SK-N-SH (cell line): ENCODE results near the gene BRME1. TPM values are rescaled to one million over a fixed set of nuclear protein-coding genes. Genes with fewer than 3 reads are reported as not detected.

Source experiments
- CTCF ChIA-PET: fragments of 300-600, 350-600 bp; formaldehyde crosslinking; extraction: SDS; loops from one replicate; lab custom pipeline; 2021; lab: Yijun Ruan, JAX
- POLR2A ChIA-PET: fragments of 350-600 bp; sonication (Branson Sonifier 250); formaldehyde crosslinking; extraction: SDS; loops from one replicate; lab custom pipeline; 2020; ENCODE audit warnings: antibody characterized with exemption, inconsistent platforms; lab: Yijun Ruan, JAX
- DNase-seq: peaks from one replicate; pipeline ENCODE4 v3.0.0; 2012
- H2AFZ ChIP-seq: fragments of 200-600 bp; sonication (generic); 2 replicates; pipeline ENCODE4 v1.8.1; 2016; ENCODE audit warnings: antibody characterized with exemption, mild to moderate bottlenecking, low read depth
- H3F3A ChIP-seq: fragments of 200-600 bp; sonication (generic); replicated peaks from 2 replicates; pipeline ENCODE3; 2016; ENCODE audit warnings: antibody characterized with exemption, mild to moderate bottlenecking; ENCODE audit not compliant: insufficient read depth
- H3K27ac ChIP-seq, 2 experiments: fragments of 200-500 bp in 1 of 2; fragments of 200-600 bp in 1 of 2; sonication (Bioruptor generic) in 1 of 2; sonication (generic), shearing (Covaris generic) in 1 of 2; 2 replicates each; pipeline versions ENCODE4 v1.5.1 to v1.6.1; 2014 to 2016; ENCODE audit warnings: low read depth in 2 of 2, inconsistent platforms in 1 of 2, low read length in 1 of 2, mild to moderate bottlenecking in 1 of 2, mixed read lengths in 1 of 2
- H3K27me3 ChIP-seq: fragments of 200-600 bp; sonication (generic), shearing (Covaris generic); 2 replicates; pipeline ENCODE4 v1.6.1; 2016; ENCODE audit warnings: mixed run types; ENCODE audit not compliant: insufficient read depth
- H3K36me3 ChIP-seq, 2 experiments: fragments of 200-500 bp in 1 of 2; fragments of 200-600 bp in 1 of 2; sonication (Bioruptor generic) in 1 of 2; sonication (generic) in 1 of 2; replicated peaks in 1 of 2; 2 replicates each; pipeline versions ENCODE3 to v1.5.1; 2014 to 2016; ENCODE audit warnings: low read length in 1 of 2, mild to moderate bottlenecking in 1 of 2; ENCODE audit not compliant: insufficient read depth in 2 of 2, control insufficient read depth in 1 of 2
- H3K4me1 ChIP-seq, 2 experiments: fragments of 200-500 bp in 1 of 2; fragments of 200-600 bp in 1 of 2; sonication (Bioruptor generic) in 1 of 2; sonication (generic), shearing (Covaris generic) in 1 of 2; 2 replicates each; pipeline versions ENCODE4 v1.5.1 to v1.6.1; 2014 to 2016; ENCODE audit warnings: low read depth in 1 of 2, low read length in 1 of 2, mixed run types in 1 of 2; ENCODE audit not compliant: insufficient read depth in 2 of 2, control insufficient read depth in 1 of 2
- H3K4me2 ChIP-seq: fragments of 200-600 bp; sonication (generic), shearing (Covaris generic); 2 replicates; pipeline ENCODE4 v1.6.1; 2017; ENCODE audit warnings: mixed run types
- H3K4me3 ChIP-seq, 2 experiments: fragments of 200-500 bp in 1 of 2; fragments of 200-600 bp in 1 of 2; sonication (Bioruptor generic) in 1 of 2; sonication (generic), shearing (Covaris generic) in 1 of 2; 2 replicates each; pipeline versions ENCODE4 v1.5.1 to v1.8.1; 2014 to 2016; ENCODE audit warnings: low read depth in 2 of 2, inconsistent platforms in 1 of 2, low read length in 1 of 2, mild to moderate bottlenecking in 1 of 2, mixed read lengths in 1 of 2, moderate library complexity in 1 of 2
- H3K79me2 ChIP-seq: fragments of 200-600 bp; sonication (generic); 2 replicates; pipeline ENCODE4 v1.8.1; 2017; ENCODE audit warnings: mild to moderate bottlenecking; ENCODE audit not compliant: insufficient read depth
- H3K9ac ChIP-seq: fragments of 200-600 bp; sonication (generic); 2 replicates; pipeline ENCODE4 v1.6.1; 2017; ENCODE audit warnings: mixed run types
- H3K9me2 ChIP-seq: fragments of 200-600 bp; sonication (generic); 2 replicates; pipeline ENCODE4 v1.6.1; 2017; ENCODE audit warnings: mixed run types
- H3K9me3 ChIP-seq: fragments of 200-600 bp; sonication (generic); 2 replicates; pipeline ENCODE4 v1.6.1; 2017; ENCODE audit warnings: mixed run types, mild to moderate bottlenecking, moderate library complexity
- H4K20me1 ChIP-seq: fragments of 200-600 bp; sonication (generic); 2 replicates; pipeline ENCODE4 v1.6.1; 2017; ENCODE audit warnings: mild to moderate bottlenecking, mixed run types; ENCODE audit not compliant: insufficient read depth
- GATA2 ChIP-seq: sonication (generic); formaldehyde crosslinking; IDR thresholded peaks from 2 replicates; pipeline ENCODE4 v1.5.0; 2020; ENCODE audit warnings: mild to moderate bottlenecking, missing genetic modification reagents
- NRF1 ChIP-seq: IDR thresholded peaks from 2 replicates; pipeline ENCODE4 v1.6.1; 2012; ENCODE audit warnings: low read depth, mild to moderate bottlenecking, low read length
- POLR2AphosphoS5 ChIP-seq: IDR thresholded peaks from 2 replicates; pipeline ENCODE4 v1.6.1; 2012; ENCODE audit warnings: low read depth, low read length
- RAD21 ChIP-seq: IDR thresholded peaks from 2 replicates; pipeline ENCODE4 v1.6.1; 2012; ENCODE audit warnings: mild to moderate bottlenecking, low read length
- SMC3 ChIP-seq: IDR thresholded peaks from 2 replicates; pipeline ENCODE4 v1.6.1; 2012; ENCODE audit warnings: low read depth, low read length, improper control_type of control experiment
- YY1 ChIP-seq: IDR thresholded peaks from 2 replicates; pipeline ENCODE4 v1.4.0; 2012; ENCODE audit warnings: low read depth, mild to moderate bottlenecking
- WGBS: methylation state at CpG from one replicate; pipeline ENCODE4 v1.1.6; 2017; ENCODE audit warnings: low lambda C conversion rate; 5-methylcytosine and 5-hydroxymethylcytosine counted together
- polyA plus RNA-seq, 3 experiments: library from polyadenylated mRNA; depleted of rRNA; stranded (reverse); fragments of >200 nt; gene quantifications; 2 replicates each; pipeline ENCODE4 v1.2.3, GENCODE V29; 2012
- TF ChIP-seq, protein P1 (sequence below): IDR thresholded peaks from 2 replicates; pipeline ENCODE4 v1.4.0; 2012; ENCODE audit warnings: low read depth
- TF ChIP-seq, protein P2 (sequence below): IDR thresholded peaks from 2 replicates; pipeline ENCODE4 v1.4.0; 2012; ENCODE audit warnings: low read depth, borderline replicate concordance
- TF ChIP-seq, protein P3 (sequence below): fragments of 200-600 bp; sonication (generic); IDR thresholded peaks from 2 replicates; pipeline ENCODE4 v1.6.1; 2017; ENCODE audit warnings: antibody characterized with exemption, mild to moderate bottlenecking, moderate library complexity

Gene BRME1
- polyA plus RNA-seq, 1 of the 3 experiments (the other 2 are of a cell fraction), result 1.5 TPM

DNA sequence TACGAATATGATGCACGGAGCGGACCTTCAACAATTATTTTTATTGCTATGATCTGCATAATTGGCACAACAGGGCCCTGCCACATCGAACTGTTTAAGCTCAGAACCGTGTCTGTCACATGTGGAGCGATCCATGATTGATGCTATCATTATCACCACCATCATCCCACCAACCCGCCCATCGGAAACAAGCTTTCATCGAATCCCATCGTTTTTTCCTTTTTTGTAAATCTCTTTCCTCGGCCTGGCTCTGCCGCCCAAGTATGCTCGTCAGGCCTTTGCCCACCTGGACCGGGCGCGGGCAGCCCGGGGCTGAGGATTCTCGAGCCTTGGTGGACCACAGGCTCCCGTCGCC is 45.9 kb upstream of the BRME1 start:
- WGBS, result 11% methylated on average over 18 of the region's 20 CpGs

DNA sequence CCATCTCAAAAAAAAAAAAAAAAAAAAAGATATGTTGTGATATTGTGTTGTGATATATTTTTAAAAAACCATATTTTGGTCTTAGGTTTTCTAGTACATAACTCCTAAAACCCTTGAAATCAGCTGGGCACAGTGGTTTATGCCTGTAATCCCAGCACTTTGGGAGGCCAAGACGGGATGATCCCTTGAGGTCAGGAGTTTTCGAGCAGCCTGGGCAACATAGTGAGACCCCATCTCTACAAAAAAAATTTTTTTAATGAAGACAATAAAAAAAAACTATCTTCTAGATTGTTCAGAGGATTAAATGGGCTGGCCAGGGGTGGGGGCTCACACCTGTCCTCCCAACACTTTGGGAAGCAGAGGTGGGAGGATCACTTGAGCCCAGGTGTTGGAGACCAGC is 45.1 kb upstream of the BRME1 start:
- ChIA-PET POLR2A (interaction anchor here (1.8 to 3.5 kb wide), 2 partner anchors 13 to 106 kb away, joined by 5 to 24 read pairs; partner anchors contain the start of gene PODNL1), CTCF (interaction anchor here (1.1 to 1.4 kb wide), 2 partner anchors 23 to 121 kb away, joined by 3 to 6 read pairs; partner anchors contain the start of gene MISP3)
- H2AFZ ChIP-seq, result no peak overlapping the region; the same call in 1 of the 2 replicates

More for the DNA sequence above, 45.9 kb upstream of the BRME1 start:
- TF ChIP-seq RAD21 (peak; percentile 18; the same call in 1 of the 2 replicates), YY1 (no peak), GATA2 (CRISPR knock-in tag) (peak; percentile 53), POLR2AphosphoS5 (peak; percentile 17; the same call in 1 of the 2 replicates), NRF1 (no peak)
- TF ChIP-seq, protein P1, sequence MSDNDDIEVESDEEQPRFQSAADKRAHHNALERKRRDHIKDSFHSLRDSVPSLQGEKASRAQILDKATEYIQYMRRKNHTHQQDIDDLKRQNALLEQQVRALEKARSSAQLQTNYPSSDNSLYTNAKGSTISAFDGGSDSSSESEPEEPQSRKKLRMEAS, result 0 out of 2 replicates have a peak, but pooled peaks have one; percentile 16
- TF ChIP-seq, all 33 proteins: peak for 4
- Histone ChIP-seq H3K4me1 (peaks cover 0 to 11% of the 10 kb centered on the region in 2 experiments; a peak in 1 of 4 replicates), H3F3A (no peaks in the 10 kb centered on the region), H3K9ac (peak overlapping the region; percentile 47; the same call in 1 of the 2 replicates), H3K4me3 (peak overlapping the region; percentile 53 to 69), H3K27me3 (no peaks in the 10 kb centered on the region), H3K36me3 (peaks cover 9 to 17% of the 10 kb centered on the region in 2 experiments), H4K20me1 (peaks cover 8% of the 10 kb centered on the region; the same call in 1 of the 2 replicates), H3K9me3 (no peaks in the 10 kb centered on the region), H2AFZ (peak overlapping the region; percentile 81), H3K27ac (peak overlapping the region in 1 of 2 experiments; percentile 71; a peak in 2 of 4 replicates), H3K9me2 (no peaks in the 10 kb centered on the region), H3K4me2 (peak overlapping the region; percentile 68), H3K79me2 (peaks cover 33% of the 10 kb centered on the region)
- ChIA-PET CTCF (interaction anchor here (1.1 to 5.1 kb wide), 5 partner anchors 22 to 1194 kb away, joined by 3 to 19 read pairs (median 6); partner anchors contain the start of genes IL27RA and MISP3), POLR2A (interaction anchor here (1.0 to 3.5 kb wide), 4 partner anchors 14 to 105 kb away, joined by 3 to 24 read pairs (median 5); partner anchors contain the start of gene PODNL1)
- DNase-seq, result no peak

More for the DNA sequence above, 45.1 kb upstream of the BRME1 start:
- TF ChIP-seq SMC3, result no peak
- TF ChIP-seq, protein P1, result no peak
- TF ChIP-seq, protein P2, sequence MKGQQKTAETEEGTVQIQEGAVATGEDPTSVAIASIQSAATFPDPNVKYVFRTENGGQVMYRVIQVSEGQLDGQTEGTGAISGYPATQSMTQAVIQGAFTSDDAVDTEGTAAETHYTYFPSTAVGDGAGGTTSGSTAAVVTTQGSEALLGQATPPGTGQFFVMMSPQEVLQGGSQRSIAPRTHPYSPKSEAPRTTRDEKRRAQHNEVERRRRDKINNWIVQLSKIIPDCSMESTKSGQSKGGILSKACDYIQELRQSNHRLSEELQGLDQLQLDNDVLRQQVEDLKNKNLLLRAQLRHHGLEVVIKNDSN, result no peak
- TF ChIP-seq, protein P3, sequence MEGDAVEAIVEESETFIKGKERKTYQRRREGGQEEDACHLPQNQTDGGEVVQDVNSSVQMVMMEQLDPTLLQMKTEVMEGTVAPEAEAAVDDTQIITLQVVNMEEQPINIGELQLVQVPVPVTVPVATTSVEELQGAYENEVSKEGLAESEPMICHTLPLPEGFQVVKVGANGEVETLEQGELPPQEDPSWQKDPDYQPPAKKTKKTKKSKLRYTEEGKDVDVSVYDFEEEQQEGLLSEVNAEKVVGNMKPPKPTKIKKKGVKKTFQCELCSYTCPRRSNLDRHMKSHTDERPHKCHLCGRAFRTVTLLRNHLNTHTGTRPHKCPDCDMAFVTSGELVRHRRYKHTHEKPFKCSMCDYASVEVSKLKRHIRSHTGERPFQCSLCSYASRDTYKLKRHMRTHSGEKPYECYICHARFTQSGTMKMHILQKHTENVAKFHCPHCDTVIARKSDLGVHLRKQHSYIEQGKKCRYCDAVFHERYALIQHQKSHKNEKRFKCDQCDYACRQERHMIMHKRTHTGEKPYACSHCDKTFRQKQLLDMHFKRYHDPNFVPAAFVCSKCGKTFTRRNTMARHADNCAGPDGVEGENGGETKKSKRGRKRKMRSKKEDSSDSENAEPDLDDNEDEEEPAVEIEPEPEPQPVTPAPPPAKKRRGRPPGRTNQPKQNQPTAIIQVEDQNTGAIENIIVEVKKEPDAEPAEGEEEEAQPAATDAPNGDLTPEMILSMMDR, result no peak
- Histone ChIP-seq H3K4me3 (no peak overlapping the region), H3K36me3 (peaks cover 9 to 12% of the 10 kb centered on the region in 2 experiments), H3K9me2 (no peaks in the 10 kb centered on the region), H3K27me3 (no peaks in the 10 kb centered on the region), H3K27ac (no peak overlapping the region), H3K9me3 (no peaks in the 10 kb centered on the region), H3F3A (no peaks in the 10 kb centered on the region), H4K20me1 (peaks cover 8% of the 10 kb centered on the region; the same call in 1 of the 2 replicates), H3K9ac (no peak overlapping the region), H3K4me1 (peaks cover 0 to 11% of the 10 kb centered on the region in 2 experiments; a peak in 1 of 4 replicates), H3K79me2 (peaks cover 31% of the 10 kb centered on the region), H3K4me2 (no peak overlapping the region)
- no peak for DNase-seq
- WGBS, result 87% methylated on average over 2 of the region's 2 CpGs
